GM13976 (cell line): ENCODE data around the gene MPDZ.

Source experiments
- DNase-seq: peaks from one replicate; pipeline ENCODE4 v3.0.0; 2012; ENCODE audit warnings: low spot score
- CTCF ChIP-seq: IDR thresholded peaks from 2 replicates; pipeline ENCODE4 v1.5.1; 2012; ENCODE audit warnings: borderline replicate concordance, mild to moderate bottlenecking; ENCODE audit not compliant: insufficient read depth; ENCODE audit errors: extremely low read depth, missing control alignments, control extremely low read depth
- in situ Hi-C: fragments of 300-500 bp; cut with MboI; formaldehyde crosslinking; loops from one replicate; pipeline ENCODE4 v1.12.0; 2022; ENCODE audit warnings: low sequenced_read_pairs, mixed read lengths, inconsistent platforms; ENCODE audit not compliant: unreplicated experiment

Gene MPDZ

DNA sequence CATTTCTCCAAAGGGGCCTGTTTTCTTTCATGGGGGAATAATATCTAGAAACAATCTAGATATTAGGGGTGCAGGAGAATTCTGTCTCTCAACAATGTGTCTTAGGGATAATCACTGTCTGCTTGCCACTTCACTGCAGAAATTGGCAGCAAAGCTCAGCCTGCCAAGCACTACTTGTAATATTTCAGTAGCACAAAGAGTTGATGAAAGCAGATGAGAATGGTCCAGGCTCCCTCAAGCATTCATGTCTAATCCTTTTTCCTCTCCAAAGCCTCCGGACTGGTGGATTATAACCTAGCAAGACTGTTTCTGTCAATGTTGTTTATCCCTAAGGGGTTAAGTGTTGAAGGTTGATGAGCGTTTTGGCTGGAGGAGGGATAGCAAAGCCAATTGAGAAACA lies 13.3 kb upstream of the MPDZ start:
- in situ Hi-C loops = no loop called here
- no peak for DNase-seq

DNA sequence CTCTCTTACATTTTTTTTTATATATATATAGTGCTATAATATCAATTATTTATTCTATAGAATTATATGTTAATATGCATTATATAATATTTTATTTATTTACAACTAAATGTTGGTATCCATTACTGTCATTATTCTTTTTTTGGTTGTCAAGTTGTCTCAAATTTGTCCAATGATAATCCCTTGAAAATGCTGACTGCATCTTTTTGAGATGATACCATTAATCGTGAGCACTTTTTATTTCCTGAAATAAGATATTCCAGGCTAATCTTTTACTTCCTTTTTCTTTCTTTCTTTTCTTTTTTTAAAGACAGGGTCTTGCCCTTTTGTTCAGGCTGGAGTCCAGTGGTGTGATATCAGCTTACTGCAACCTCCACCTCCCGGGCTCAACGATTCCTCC lies 12.7 kb upstream of the MPDZ start:
- DNase-seq = no peak
- in situ Hi-C loops = no loop called here
- no peak for TF ChIP-seq CTCF

More for the DNA sequence above, 13.3 kb upstream of the MPDZ start:
- no peak for TF ChIP-seq CTCF

GRCh38 chr9:13291718-13292117 lies 12.2 kb upstream of the MPDZ start:
- no peak for TF ChIP-seq CTCF
- in situ Hi-C loops = no loop called here
- DNase-seq = no peak

- TF ChIP-seq CTCF = no peak
- in situ Hi-C loops = no loop called here
- DNase-seq = no peak
Measured at GRCh38 chr9:13284011-13284410, 4.5 kb upstream of the MPDZ start.

DNA sequence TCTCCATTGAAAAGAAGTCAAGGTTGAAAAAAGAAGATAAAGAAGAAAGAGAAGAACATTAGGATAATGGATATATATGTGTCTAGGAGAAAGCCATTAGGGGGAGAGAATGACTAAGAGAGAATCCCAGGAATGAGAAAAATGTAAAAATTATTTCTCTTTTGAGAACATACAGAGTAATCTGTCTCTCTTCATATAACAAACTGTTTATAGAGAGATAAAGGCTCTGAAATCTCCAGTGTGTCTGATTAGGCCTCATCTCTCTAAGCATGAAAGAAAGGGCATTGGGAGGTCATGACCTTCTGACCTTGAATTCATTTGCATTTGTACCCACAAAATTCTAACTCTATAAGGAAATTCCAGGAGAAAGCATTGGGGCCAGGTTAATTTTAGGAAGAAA lies 3.5 kb upstream of the MPDZ start:
- in situ Hi-C loops = no loop called here
- TF ChIP-seq CTCF = no peak
- DNase-seq = no peak

GRCh38 chr9:13281356-13282016 lies 2.0 kb upstream of the MPDZ start:
- in situ Hi-C loops = no loop called here
- no peak for DNase-seq
- TF ChIP-seq CTCF = no peak
